Liver (tissue), 9 donors: ENCODE data around the gene NCK1. TPM values are rescaled to one million over a fixed set of nuclear protein-coding genes. Genes with fewer than 3 reads are reported as not detected.

ENCODE experiments used
- DNase-seq: peaks from one replicate; pipeline ENCODE4 v3.0.0-alpha.2; 2017; ENCODE audit warnings: low spot score
- H3K27ac ChIP-seq, 2 donors: one replicate each; pipeline ENCODE4 v1.7.0; 2013; ENCODE audit warnings: inconsistent platforms in 2 of 2, low read length in 2 of 2, control low read depth in 1 of 2, low read depth in 1 of 2, mild to moderate bottlenecking in 1 of 2
- H3K27me3 ChIP-seq, 4 donors: one replicate each; pipeline versions ENCODE4 v1.6.1 to v1.7.0; 2013; ENCODE audit warnings: low read length in 3 of 4, inconsistent platforms in 1 of 4, mild to moderate bottlenecking in 1 of 4, moderate library complexity in 1 of 4; ENCODE audit not compliant: control insufficient read depth in 4 of 4, insufficient read depth in 4 of 4
- H3K36me3 ChIP-seq, 4 donors: one replicate each; pipeline versions ENCODE4 v1.6.1 to v1.7.0; 2013; ENCODE audit warnings: low read length in 3 of 4, mild to moderate bottlenecking in 3 of 4, low read depth in 1 of 4, moderate library complexity in 1 of 4; ENCODE audit not compliant: control insufficient read depth in 4 of 4, insufficient read depth in 3 of 4
- H3K4me1 ChIP-seq, 4 donors: one replicate each; pipeline versions ENCODE4 v1.6.1 to v1.7.0; 2013; ENCODE audit warnings: low read length in 3 of 4, mild to moderate bottlenecking in 3 of 4, moderate library complexity in 1 of 4; ENCODE audit not compliant: control insufficient read depth in 4 of 4, insufficient read depth in 4 of 4
- H3K4me3 ChIP-seq, 3 donors: one replicate each; pipeline versions ENCODE4 v1.6.1 to v1.7.0; 2013; ENCODE audit warnings: low read length in 3 of 3, control low read depth in 1 of 3, low read depth in 1 of 3, mild to moderate bottlenecking in 1 of 3
- H3K9ac ChIP-seq, 2 donors: one replicate each; pipeline ENCODE4 v1.7.0; 2013; ENCODE audit warnings: low read length in 2 of 2, mild to moderate bottlenecking in 2 of 2, moderate library complexity in 2 of 2, control low read depth in 1 of 2, low read depth in 1 of 2
- H3K9me3 ChIP-seq, 4 donors: one replicate each; pipeline versions ENCODE4 v1.6.1 to v1.7.0; 2013; ENCODE audit warnings: low read length in 3 of 4; ENCODE audit not compliant: control insufficient read depth in 4 of 4
- ATF3 ChIP-seq: IDR thresholded peaks from 2 replicates; pipeline ENCODE4 v1.6.1; 2016; ENCODE audit warnings: antibody characterized with exemption
- CTCF ChIP-seq: fragments of 150-350 bp; IDR thresholded peaks from 2 replicates; pipeline ENCODE4 v1.5.1; 2017; ENCODE audit warnings: improper control_type of control experiment, low read depth, low read length; ENCODE audit not compliant: missing input control
- EGR1 ChIP-seq, 2 donors: IDR thresholded peaks; 2 replicates each; pipeline ENCODE4 v1.6.1; 2016 to 2018; ENCODE audit warnings: antibody characterized with exemption in 2 of 2, low read depth in 2 of 2
- GABPA ChIP-seq, 2 donors: IDR thresholded peaks in 1 of 2; conservative IDR thresholded peaks in 1 of 2; 2 replicates each; pipeline ENCODE4 v1.6.1; 2016; ENCODE audit warnings: antibody characterized with exemption in 2 of 2, mild to moderate bottlenecking in 1 of 2, moderate library complexity in 1 of 2
- JUND ChIP-seq, 2 donors: IDR thresholded peaks; 2 replicates each; pipeline ENCODE4 v1.6.1; 2016; ENCODE audit warnings: antibody characterized with exemption in 2 of 2
- REST ChIP-seq: IDR thresholded peaks from 2 replicates; pipeline ENCODE4 v1.6.1; 2016; ENCODE audit warnings: antibody characterized with exemption, mild to moderate bottlenecking
- RXRA ChIP-seq, 2 donors: IDR thresholded peaks; 2 replicates each; pipeline ENCODE4 v1.6.1; 2017 to 2018; ENCODE audit warnings: antibody characterized with exemption in 2 of 2, mild to moderate bottlenecking in 1 of 2
- SP1 ChIP-seq: IDR thresholded peaks from 2 replicates; pipeline ENCODE4 v1.6.1; 2018; ENCODE audit warnings: antibody characterized with exemption, mild to moderate bottlenecking
- TAF1 ChIP-seq: conservative IDR thresholded peaks from 2 replicates; pipeline ENCODE4 v1.6.1; 2016; ENCODE audit warnings: antibody characterized with exemption, mild to moderate bottlenecking
- YY1 ChIP-seq: IDR thresholded peaks from 2 replicates; pipeline ENCODE4 v1.6.1; 2016; ENCODE audit warnings: antibody characterized with exemption, mild to moderate bottlenecking
- ZBTB33 ChIP-seq: IDR thresholded peaks from 2 replicates; pipeline ENCODE4 v1.6.1; 2016; ENCODE audit warnings: antibody characterized with exemption
- WGBS: extraction: QIAGEN DNeasy Blood & Tissue Kit; methylation state at CpG from one replicate; pipeline ENCODE4 v1.1.7; 2013; 5-methylcytosine and 5-hydroxymethylcytosine counted together
- polyA plus RNA-seq, 2 donors: library from polyadenylated mRNA; stranded (reverse) in 1 of 2; unstranded in 1 of 2; fragments of 200-250 nt in 1 of 2; fragments of >200 nt in 1 of 2; fragmentation: Nextera tagmentation in 1 of 2; extraction: Ambion mirVana in 1 of 2; gene quantifications; one replicate each; pipeline versions ENCODE4 v1.2.1 to v1.2.3, GENCODE V29; 2013 to 2015
- total RNA-seq, 2 donors: library from RNA; depleted of rRNA; stranded (reverse); fragments of >200 nt; gene quantifications; one replicate each; pipeline ENCODE4 v1.2.3, GENCODE V29; 2014
- TF ChIP-seq, protein P1 (sequence below): IDR thresholded peaks from 2 replicates; pipeline ENCODE4 v1.6.1; 2016; ENCODE audit warnings: antibody characterized with exemption
- donor health status: healthy.
- donor health status: healthy.
- donor health status: healthy.
- donor health status: healthy.
- donor health status: healthy.

The NCK1 gene
- total and polyA plus RNA-seq, 4 donors = 13.7 to 35.8 (median 19.4) TPM

DNA sequence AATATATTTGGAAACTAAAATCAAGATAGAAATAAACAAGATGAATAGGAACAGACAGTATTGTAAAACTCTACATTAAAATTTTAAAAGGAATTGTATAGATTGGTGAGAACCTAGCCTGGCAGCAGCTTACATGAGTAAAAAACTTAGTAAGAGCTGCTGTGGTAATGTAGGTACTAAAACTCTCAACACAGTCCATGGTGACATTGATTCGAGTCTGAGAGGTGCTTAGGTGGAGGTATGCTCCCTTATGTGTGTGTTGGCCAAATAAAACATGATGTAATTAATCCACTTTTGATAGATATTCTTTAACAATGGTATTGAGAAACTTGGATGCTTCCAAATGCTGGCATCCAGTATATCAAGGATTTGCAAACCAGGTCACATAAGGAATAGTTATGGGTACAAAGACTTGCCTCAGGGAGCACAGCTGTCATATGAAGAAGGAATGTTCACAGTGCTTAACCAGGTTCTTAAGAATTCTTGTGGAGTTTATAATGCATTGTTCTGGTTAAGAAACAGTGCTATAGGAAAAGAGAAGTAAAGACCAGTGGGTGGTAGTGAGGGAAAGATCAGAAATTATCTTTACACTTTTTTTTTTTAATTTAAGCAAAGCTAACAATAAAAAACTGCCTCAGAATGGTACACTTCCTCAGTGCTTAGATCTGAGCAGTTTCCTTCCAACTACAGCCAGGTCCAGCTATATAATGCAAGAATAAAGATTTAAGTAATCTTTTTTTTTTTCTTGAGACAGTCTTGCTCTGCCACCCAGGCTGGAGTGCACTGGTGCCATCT lies 71.2 kb downstream of the NCK1 start (continued):
- TF ChIP-seq REST = no peak
- no peak for TF ChIP-seq CTCF
- no peak for TF ChIP-seq GABPA (IDR thresholded peaks at IDR 0.05 in 1 of 2, conservative IDR thresholded peaks at IDR 0.05 in 1 of 2)

GRCh38 chr3:136937175-136937574 lies 75.2 kb downstream of the NCK1 start:
- no peak for TF ChIP-seq EGR1 (IDR thresholded peaks at IDR 0.05; ENCODE audit: low read depth in 2 of 2)
- TF ChIP-seq TAF1 = no peak
- no peak for TF ChIP-seq YY1
- no peak for TF ChIP-seq JUND (IDR thresholded peaks at IDR 0.05)
- TF ChIP-seq, protein P1, sequence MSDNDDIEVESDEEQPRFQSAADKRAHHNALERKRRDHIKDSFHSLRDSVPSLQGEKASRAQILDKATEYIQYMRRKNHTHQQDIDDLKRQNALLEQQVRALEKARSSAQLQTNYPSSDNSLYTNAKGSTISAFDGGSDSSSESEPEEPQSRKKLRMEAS = no peak
- no peak for TF ChIP-seq ATF3
- TF ChIP-seq GABPA (IDR thresholded peaks at IDR 0.05 in 1 of 2, conservative IDR thresholded peaks at IDR 0.05 in 1 of 2) = no peak
- no peak for TF ChIP-seq SP1
- no peak for TF ChIP-seq RXRA (IDR thresholded peaks at IDR 0.05)
- no peak for TF ChIP-seq ZBTB33
- no peaks in the 10 kb centered on the region for H3K27me3 ChIP-seq
- H3K9me3 ChIP-seq = no peaks in the 10 kb centered on the region
- H3K27ac ChIP-seq = no peak overlapping the region
- no peak for DNase-seq
- H3K4me3 ChIP-seq = no peak overlapping the region
- no peak overlapping the region for H3K9ac ChIP-seq
- 99% methylated on average over 1 of the region's 1 CpG for WGBS
- H3K4me1 ChIP-seq = peaks cover 2 to 9% (median 5%) of the 10 kb centered on the region in 4 donors
- H3K36me3 ChIP-seq = no peaks in the 10 kb centered on the region
